Upper lobe of right lung (tissue), 1 donor: ENCODE measurements around the gene ZNF662. TPM values are rescaled to one million over a fixed set of nuclear protein-coding genes. Genes with fewer than 3 reads are reported as not detected.
"Not testable (repeated sequence)": the region's sequence is repeated elsewhere in the genome, so short reads cannot be mapped to it uniquely, and the experiment has no call there.

Experiments used
- ATAC-seq: fragments of 200-7000 bp; cut with Tn5 transposase; one replicate; pipeline ENCODE4 v1.9.1; 2020; ENCODE audit warnings: mild to moderate bottlenecking, moderate library complexity
- DNase-seq: peaks from one replicate; pipeline ENCODE4 v3.0.0-alpha.2; 2020
- H3K27ac ChIP-seq: fragments of 200-600 bp; one replicate; pipeline ENCODE4 v1.8.0; 2022
- H3K27me3 ChIP-seq: fragments of 200-600 bp; one replicate; pipeline ENCODE4 v1.8.0; 2022; ENCODE audit warnings: mild to moderate bottlenecking
- H3K36me3 ChIP-seq: fragments of 200-600 bp; one replicate; pipeline ENCODE4 v1.8.0; 2022
- H3K4me1 ChIP-seq: fragments of 200-600 bp; one replicate; pipeline ENCODE4 v1.8.0; 2022
- H3K4me3 ChIP-seq: fragments of 200-600 bp; one replicate; pipeline ENCODE4 v1.8.0; 2022; ENCODE audit warnings: mild to moderate bottlenecking
- H3K9me3 ChIP-seq: fragments of 200-600 bp; one replicate; pipeline ENCODE4 v1.8.0; 2022
- intact Hi-C: fragments of 100-400 bp; cut with DNase I; formaldehyde crosslinking; loops from one replicate; pipeline ENCODE4 v1.11.0; 2022
- total RNA-seq: library from RNA; stranded (reverse); fragmentation: NEBNext Ultra II Directional; extraction: Animal tissue kit (Norgen Biotek cat#: 25700); gene quantifications from one replicate; pipeline ENCODE4 v1.2.1, GENCODE V29; 2021
- TF ChIP-seq, protein P1 (sequence below): fragments of 200-600 bp; IDR thresholded peaks from one replicate; pipeline ENCODE4 v1.8.0; 2022; ENCODE audit warnings: antibody characterized with exemption
- donor health status: DM: no; HTN: yes; CAD: no; lungs with severe emphysema.

Gene ZNF662
- total RNA-seq, 1 donor from 2014 or later = 9.6 TPM

DNA sequence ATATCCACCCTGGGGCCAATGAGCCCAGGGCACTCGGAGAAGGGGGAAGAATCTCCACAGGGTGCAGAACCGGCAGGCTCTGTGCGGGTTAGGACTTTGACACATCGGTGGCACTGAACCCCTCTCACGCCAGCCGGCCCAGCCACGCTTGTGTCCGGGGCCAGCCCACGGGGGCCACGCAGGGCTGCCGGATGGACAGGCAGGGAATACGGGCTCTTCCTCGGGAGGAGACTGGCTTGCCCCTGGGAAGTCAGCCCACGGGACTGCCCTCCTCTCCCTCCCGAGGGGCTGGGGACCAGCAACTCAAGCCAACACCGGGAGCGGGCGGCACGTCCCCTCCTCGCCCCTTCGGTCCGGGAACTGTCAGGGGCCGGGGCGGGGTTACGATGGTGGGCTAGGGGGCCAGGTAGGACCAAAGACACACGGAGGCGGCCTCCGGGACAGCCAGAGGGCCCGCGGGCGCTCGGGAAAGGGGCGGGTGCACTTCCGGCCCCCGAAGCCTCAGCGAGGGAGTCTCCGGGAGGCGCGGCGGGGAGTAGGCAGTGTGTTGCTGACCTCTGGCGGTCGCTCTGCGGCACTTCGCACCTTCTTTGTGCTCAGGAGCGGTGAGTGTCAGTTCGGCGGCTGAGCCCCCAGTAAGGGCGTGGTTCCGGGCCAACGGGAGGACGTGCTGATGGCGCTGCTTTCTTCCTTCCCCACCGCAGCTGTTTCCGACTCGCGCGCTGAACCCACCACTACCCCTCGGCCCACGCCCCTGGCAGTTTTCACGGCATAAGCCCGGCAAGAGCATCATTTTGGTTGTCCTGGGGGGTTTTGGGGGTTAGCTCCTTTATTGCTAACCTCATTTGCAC is 25.1 kb upstream of the ZNF662 start:
- Histone ChIP-seq H3K4me3 (peak overlapping the region; percentile 68), H3K27me3 (no peaks in the 10 kb centered on the region), H3K4me1 (peaks cover 6% of the 10 kb centered on the region), H3K27ac (peak overlapping the region; percentile 14), H3K9me3 (no peaks in the 10 kb centered on the region), H3K36me3 (no peaks in the 10 kb centered on the region)
- ATAC-seq (peak; percentile 99), DNase-seq (peak; percentile 93)
- intact Hi-C loops = no loop called here
- TF ChIP-seq, protein P1, sequence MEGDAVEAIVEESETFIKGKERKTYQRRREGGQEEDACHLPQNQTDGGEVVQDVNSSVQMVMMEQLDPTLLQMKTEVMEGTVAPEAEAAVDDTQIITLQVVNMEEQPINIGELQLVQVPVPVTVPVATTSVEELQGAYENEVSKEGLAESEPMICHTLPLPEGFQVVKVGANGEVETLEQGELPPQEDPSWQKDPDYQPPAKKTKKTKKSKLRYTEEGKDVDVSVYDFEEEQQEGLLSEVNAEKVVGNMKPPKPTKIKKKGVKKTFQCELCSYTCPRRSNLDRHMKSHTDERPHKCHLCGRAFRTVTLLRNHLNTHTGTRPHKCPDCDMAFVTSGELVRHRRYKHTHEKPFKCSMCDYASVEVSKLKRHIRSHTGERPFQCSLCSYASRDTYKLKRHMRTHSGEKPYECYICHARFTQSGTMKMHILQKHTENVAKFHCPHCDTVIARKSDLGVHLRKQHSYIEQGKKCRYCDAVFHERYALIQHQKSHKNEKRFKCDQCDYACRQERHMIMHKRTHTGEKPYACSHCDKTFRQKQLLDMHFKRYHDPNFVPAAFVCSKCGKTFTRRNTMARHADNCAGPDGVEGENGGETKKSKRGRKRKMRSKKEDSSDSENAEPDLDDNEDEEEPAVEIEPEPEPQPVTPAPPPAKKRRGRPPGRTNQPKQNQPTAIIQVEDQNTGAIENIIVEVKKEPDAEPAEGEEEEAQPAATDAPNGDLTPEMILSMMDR = peak; percentile 90

DNA sequence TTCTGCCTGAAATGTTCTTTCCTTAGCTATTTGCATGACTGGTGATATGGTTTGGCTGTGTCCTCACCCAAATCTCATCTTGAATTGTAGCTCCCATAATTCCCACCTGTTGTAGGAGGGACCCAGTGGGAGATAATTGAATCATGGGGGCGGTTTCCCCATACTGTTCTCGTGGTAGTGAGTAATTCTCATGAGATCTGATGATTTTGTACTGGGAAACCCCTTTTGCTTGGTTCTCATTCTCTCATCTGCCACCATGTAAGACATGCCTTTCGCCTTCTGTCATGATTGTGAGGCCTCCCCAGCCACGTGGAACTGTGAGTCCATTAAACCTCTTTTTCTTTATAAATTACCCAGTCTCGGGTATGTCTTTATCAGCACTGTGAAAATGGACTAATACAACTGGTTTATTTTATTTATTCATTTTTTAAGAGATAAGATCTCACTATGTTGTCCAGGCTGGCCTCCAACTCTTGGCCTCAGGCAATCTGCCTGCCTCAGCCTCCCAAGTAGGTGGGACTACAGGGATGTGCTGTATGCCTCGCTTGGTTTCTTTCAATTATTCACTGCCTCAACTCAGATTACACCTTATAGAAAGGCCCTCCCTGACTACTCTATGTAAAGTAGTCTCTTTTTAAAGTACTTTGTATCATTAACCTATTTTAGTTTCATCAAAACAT is 22.6 kb upstream of the ZNF662 start:
- H3K27ac ChIP-seq, H3K36me3 ChIP-seq, DNase-seq, H3K27me3 ChIP-seq, H3K9me3 ChIP-seq, H3K4me3 ChIP-seq, H3K4me1 ChIP-seq, intact Hi-C loops, ATAC-seq: not testable (repeated sequence)

DNA sequence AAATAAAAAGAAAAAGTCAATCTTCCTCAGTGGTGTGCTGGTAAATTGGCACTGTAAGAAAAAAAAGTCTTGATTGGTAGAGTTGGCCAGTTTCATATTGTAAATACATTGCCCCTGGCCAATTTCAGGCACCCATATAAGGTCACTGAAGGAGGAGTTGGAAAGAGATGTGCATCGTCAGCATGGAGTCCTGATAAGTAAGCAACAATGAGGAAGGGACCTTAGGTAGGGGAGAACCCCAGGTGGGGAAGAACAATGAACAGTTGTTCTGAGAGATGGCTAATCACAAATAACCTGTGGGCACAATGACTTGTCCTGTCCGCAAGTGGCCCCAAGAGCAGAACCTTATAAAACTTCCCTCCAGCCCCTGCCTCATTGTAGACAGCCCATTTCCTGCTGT is 21.6 kb upstream of the ZNF662 start:
- H3K4me3 ChIP-seq = no peak overlapping the region
- peaks cover 6% of the 10 kb centered on the region for H3K4me1 ChIP-seq
- H3K27me3 ChIP-seq = no peaks in the 10 kb centered on the region
- H3K36me3 ChIP-seq = no peaks in the 10 kb centered on the region
- H3K9me3 ChIP-seq = no peaks in the 10 kb centered on the region
- DNase-seq (no peak), ATAC-seq (no peak)
- intact Hi-C loops = no loop called here
- TF ChIP-seq, protein P1 = no peak
- no peak overlapping the region for H3K27ac ChIP-seq

DNA sequence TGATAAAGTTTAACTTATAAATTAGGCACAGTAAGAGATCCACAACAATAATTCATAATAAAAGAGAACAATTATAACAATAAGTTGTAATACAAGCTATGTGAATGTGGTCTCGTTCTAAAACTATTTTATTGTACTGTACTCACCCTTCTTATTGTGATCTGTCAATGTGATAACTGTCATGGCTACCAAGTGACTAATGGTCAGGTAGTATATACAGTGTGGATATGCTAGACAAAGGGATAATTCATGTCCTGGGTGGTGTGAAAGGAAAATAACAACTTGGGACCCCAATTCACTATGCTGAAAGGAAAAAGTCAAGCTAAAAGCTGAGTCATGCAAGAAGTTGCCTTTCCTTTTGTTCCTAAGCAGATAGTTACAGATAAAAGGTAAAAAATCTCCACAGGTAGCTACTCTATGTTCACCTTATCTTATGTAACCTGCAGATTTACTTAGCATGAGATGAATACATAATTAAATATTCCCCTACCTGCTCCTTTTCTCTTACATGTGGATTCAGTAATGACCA is 19.6 kb upstream of the ZNF662 start:
- Histone ChIP-seq H3K9me3 (no peaks in the 10 kb centered on the region), H3K36me3 (no peaks in the 10 kb centered on the region), H3K4me3 (no peak overlapping the region), H3K4me1 (peaks cover 2% of the 10 kb centered on the region), H3K27ac (no peak overlapping the region), H3K27me3 (no peaks in the 10 kb centered on the region)
- TF ChIP-seq, protein P1 = no peak
- intact Hi-C loops = no loop called here
- ATAC-seq (no peak), DNase-seq (no peak)

DNA sequence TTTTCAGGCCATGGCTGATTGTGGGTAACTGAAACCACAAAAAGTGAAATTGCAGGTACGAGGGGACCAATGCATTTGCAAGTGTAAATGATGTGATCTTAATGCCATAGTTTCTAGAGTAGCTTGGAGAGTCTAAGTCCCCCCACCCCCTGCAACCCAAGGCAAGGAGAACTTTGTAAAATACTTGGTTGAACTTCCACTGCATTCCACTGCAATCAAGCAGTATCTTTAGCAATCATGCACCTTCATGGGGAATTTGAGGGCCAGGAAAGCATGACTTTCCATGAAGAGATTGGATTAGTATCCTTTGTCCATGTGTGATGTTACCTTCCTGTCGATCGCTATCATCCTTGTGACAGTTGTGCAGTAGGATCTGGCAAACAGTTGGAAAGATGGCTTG is 18.9 kb upstream of the ZNF662 start:
- Histone ChIP-seq H3K27me3 (no peaks in the 10 kb centered on the region), H3K36me3 (no peaks in the 10 kb centered on the region), H3K4me3 (no peak overlapping the region), H3K4me1 (no peaks in the 10 kb centered on the region), H3K9me3 (no peaks in the 10 kb centered on the region), H3K27ac (no peak overlapping the region)
- TF ChIP-seq, protein P1 = no peak
- ATAC-seq = no peak
- no peak for DNase-seq
- intact Hi-C loops = no loop called here

DNA sequence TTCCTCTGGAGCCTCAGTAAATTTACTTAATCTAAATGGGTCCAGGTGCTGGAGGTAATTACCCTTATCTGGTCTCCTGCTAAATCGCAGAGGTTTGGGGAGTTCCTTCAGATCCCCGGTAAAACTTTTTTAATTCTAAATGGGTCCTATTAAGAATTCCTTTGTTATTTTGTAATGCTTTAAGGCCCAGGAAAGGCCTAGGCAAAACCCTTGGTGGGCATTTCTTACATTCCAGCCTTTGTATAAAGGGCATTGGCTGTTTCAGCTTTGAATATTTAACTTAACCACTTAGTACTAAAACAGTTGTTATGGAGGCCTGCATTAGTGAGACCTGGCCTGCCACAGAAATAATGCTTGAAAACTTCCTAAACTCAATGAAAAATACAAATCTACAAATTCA is 14.9 kb upstream of the ZNF662 start:
- DNase-seq (no peak), ATAC-seq (no peak)
- Histone ChIP-seq H3K4me3 (no peak overlapping the region), H3K27me3 (no peaks in the 10 kb centered on the region), H3K27ac (no peak overlapping the region), H3K4me1 (no peaks in the 10 kb centered on the region), H3K36me3 (no peaks in the 10 kb centered on the region), H3K9me3 (no peaks in the 10 kb centered on the region)
- TF ChIP-seq, protein P1 = no peak
- intact Hi-C loops = no loop called here
